ENCODE measurements around the gene KDM4C.
"Not testable (repeated sequence)": the region's sequence is repeated elsewhere in the genome, so short reads cannot be mapped to it uniquely, and the experiment has no call there.

Gene KDM4C

DNA sequence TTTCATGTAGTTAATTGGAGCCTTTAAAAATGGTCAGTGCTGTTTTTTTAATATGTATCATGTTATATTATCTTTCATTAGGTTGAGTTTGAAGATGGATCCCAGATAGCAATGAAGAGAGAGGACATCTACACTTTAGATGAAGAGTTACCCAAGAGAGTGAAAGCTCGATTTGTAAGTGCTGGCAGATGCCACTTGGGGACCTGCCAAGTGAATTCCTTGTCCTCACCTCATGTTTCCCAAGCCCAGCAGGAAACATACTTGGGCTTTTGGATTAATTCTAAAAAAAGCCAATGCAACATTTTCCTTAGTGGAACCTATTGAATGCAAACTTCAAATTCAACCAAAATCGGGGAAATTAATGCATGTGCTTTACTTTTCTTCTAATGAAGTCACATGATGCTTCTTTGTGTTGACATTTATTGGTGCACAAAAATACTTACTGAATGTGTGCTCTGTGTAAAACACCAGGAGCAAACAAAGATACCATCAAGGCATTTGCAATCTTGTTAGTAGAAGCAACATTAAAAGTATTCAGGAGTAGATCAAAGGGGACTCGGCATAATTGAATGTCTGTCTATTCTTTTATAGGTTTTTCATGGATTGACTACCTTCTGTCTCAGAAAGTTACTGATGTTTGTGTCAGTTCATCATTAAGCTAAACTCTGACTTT lies 412.1 kb downstream of the KDM4C start:
- FAIRE-seq (no peak), DNase-seq (ENCODE audit: insufficient read length, low spot score) (no peak)
- no peak for TF ChIP-seq POLR2A (IDR thresholded peaks at IDR 0.05; ENCODE audit: low read depth, low read length)

DNA sequence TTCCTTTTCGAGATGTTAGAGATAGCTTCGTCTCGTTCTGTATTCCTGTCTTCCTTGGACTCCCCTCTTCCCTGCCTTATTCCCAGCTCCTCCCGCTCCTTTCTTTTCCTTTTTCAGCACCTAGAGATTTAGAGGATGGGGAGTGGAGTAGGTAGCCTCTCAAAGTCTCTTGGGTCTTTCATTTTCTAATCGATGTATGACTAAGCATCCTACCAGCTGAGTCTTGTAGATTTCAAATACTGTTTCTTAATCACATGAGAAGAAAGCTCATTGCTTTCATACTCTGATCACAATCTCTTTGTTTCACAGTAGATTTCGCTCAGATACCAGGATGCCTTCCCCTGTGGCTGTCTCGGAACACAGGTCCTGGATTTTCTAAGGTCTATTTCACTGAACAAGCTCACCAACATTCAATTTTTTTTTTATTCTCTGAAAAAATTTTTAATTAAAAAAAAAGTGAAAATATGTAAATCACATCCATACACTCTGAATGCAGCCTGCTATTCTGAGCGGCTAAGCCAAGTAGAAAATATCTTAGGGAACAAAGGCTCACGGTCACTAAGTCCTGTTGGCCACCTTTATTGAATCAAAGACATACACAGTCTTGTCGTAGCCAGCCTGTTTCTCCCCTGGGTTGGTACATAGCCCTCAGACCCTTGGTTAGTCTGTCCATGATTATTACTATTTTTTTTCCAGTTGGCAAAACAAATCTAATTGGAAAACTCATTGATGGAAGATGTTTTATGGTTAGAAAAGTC lies 413.8 kb downstream of the KDM4C start:
- no peak for FAIRE-seq
- no peak for DNase-seq (ENCODE audit: insufficient read length, low spot score)
- no peak for TF ChIP-seq POLR2A (IDR thresholded peaks at IDR 0.05; ENCODE audit: low read depth, low read length)

DNA sequence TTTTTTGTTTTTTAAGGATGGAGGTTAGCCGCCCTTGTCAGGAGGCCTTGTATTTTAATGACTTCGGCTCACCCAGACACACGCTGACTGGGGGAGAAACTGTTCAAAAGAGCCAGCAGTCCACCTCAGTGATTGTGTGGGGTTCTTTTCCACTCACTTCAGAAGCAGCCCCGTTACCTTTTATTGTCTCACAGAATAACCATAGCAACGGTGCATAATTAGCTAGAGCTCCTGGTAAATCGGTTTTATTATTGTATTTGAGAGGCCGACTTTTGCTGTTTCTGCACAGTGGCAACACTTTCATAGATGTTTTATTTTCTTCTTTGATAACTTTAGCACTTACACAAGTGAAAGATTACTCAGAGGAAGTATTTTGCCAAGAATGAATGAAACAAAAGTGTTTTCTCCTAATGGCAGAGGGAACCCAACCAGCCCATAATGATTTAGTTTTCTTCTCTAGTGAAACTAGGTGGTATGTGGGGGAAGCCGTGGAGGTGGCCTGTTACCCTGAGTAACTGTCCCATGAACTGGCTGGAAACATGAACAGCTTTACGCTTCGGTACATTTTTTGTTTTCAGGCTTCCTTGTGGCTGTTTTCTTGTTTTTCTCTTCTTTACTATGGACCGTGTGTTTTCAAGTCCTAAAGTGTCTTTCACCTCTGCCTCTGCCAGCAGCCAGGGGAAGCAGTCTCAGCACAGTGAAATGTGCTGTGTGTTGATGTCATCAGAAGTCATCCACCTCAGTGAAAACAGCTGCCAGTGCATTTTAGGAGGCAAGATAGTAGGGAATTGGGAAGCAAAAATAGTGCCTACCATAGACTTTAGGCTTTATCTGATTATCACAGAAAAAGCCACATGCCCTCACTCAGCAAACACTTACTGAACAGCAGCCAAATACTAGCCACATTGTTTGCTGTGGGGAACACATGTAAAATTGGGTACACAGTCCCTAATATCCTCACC lies 414.7 kb downstream of the KDM4C start:
- TF ChIP-seq POLR2A (IDR thresholded peaks at IDR 0.05; ENCODE audit: low read depth, low read length), result no peak
- FAIRE-seq (peak; percentile 71), DNase-seq (ENCODE audit: insufficient read length, low spot score) (no peak)

DNA sequence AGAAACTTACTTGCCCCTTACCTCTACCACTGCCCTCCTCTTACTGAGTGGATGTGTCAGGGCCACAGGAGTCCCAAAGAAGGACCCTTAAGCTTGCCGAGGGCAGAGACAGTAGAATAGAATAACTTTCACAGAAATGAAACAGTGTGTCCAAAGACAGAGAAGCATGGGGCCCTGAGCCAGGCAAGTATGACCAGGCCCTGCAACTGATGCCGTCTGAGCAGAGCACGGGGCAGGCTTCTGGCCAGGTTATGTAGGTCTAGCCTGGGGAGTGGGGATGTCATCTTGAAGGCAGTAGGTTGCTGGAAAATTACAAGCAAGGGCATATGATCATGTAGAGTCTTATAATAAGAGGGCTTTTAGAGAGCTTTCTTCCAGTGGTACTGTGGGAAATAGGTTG lies 415.4 kb downstream of the KDM4C start:
- FAIRE-seq (no peak), DNase-seq (ENCODE audit: insufficient read length, low spot score) (no peak)
- no peak for TF ChIP-seq POLR2A (IDR thresholded peaks at IDR 0.05; ENCODE audit: low read depth, low read length)

DNA sequence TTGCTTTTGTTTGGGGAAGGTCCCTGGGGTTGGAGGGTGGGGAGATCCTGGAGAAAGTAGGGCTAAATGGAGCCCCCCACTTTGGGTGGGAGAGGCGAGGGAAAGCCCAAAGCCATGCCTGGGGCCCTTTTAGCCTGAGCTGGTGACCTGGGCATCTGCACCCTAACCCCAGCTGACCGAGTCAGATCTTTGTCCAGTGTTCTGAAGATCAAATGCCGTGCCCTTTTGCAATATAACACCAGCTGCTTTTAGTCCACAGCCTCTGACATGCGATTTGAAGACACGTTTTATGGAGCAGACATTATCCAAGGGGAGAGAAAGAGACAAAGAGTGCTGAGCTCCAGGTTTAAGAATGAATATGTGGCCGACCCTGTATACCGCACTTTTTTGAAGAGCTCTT lies 416.5 kb downstream of the KDM4C start:
- DNase-seq (ENCODE audit: insufficient read length, low spot score) (no peak), FAIRE-seq (no peak)
- TF ChIP-seq POLR2A (IDR thresholded peaks at IDR 0.05; ENCODE audit: low read depth, low read length), result no peak

DNA sequence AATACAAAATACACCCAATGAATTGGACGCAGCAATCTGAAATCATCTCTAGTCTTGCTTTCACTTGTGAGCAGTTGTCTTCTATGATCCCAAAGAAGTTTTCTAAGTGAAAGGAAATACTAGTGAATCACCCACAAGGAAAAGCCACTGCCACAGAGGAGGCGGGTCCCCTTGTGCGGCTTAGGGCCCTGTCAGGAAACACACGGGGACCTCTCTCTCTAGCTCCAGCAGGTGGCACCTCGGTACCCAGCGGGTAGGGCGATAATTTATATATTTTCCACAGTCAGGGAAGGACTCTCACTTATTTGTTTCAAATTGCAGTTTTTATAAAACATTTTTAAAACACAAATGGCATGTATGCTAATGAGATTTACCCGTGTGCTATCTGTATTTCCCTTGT lies 417.1 kb downstream of the KDM4C start:
- no peak for DNase-seq (ENCODE audit: insufficient read length, low spot score)
- FAIRE-seq, result no peak
- TF ChIP-seq POLR2A (IDR thresholded peaks at IDR 0.05; ENCODE audit: low read depth, low read length), result no peak

DNA sequence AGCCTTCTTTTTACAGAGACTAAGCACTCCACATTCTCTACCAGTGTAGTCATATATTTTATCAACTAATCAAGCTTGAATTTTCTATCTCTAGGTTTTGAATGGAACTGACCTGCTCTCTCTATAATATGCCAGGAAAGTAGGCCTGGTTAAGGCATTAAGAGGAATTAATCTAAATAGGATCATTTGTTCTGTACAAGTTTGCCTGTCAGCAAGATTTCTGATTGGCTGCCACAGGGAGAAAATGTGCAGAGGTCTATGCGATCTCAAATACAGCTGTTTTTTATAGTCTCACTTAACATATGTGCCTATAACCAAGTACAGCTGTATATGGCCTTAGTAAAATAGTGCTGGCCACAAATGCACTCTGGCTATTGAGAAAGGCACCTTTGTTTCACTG lies 418.8 kb downstream of the KDM4C start:
- no peak for FAIRE-seq
- DNase-seq (ENCODE audit: insufficient read length, low spot score), result no peak
- TF ChIP-seq POLR2A (IDR thresholded peaks at IDR 0.05; ENCODE audit: low read depth, low read length), result no peak

DNA sequence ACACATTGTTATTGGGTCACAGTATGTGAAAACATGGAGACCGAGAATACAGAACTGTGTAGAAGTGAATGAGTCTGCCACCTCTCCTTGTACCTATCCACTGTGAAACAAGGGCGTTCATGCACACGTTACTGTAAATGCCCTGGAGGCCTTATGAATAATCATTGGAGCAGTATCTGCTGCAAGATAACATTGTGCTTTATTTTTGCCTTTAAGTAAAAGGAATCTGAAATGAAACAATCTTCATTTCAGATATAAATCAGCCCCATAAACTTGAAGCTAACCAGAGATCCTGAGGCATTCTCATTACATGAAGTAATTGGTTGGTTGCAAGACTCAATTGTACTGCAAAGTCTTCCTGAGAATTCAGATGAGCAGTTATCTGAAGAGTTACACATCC lies 419.6 kb downstream of the KDM4C start:
- TF ChIP-seq POLR2A (IDR thresholded peaks at IDR 0.05; ENCODE audit: low read depth, low read length), result no peak
- no peak for DNase-seq (ENCODE audit: insufficient read length, low spot score)
- FAIRE-seq, result no peak

DNA sequence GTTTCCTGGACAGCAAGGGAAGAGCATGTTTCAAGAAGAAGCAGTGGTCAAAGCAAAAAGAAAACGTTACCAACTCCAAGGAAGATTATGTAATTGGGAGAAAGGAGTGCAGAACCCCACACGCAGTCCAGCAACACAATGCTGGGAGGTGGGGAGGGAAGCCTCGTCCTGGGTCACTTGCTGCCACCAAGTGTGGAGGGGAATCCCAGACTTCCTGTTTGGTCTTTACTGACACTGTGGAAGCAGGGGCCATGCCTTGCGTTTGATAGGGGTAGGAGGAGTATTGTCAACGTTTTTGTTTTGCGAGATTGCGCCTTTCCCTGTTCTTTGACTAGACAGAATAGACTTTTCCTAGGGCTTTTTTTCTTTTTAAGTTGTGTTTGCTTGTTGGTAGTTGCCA lies 421.0 kb downstream of the KDM4C start:
- FAIRE-seq (no peak), DNase-seq (ENCODE audit: insufficient read length, low spot score) (no peak)
- TF ChIP-seq POLR2A (IDR thresholded peaks at IDR 0.05; ENCODE audit: low read depth, low read length), result no peak

DNA sequence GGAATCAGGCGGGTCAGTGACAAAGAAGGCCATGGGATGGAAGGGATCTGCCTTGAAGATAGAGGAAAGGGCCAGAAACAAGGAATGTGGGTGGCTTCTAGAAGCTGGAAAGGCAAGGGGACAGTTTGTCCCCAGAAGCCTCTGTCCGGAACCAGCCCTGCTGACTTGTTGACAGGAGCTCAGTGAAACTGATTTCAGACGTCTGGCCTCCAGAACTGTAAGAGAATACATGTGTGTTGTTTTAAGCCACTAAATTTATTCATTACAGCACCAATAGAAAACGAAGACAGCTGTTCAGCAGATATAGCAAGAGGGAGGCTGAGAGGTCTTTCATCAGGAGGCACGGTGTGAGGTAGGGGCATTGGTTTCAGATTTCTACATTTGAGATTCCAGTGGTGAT lies 422.5 kb downstream of the KDM4C start:
- no peak for TF ChIP-seq POLR2A (IDR thresholded peaks at IDR 0.05; ENCODE audit: low read depth, low read length)
- FAIRE-seq (no peak), DNase-seq (ENCODE audit: insufficient read length, low spot score) (no peak)

DNA sequence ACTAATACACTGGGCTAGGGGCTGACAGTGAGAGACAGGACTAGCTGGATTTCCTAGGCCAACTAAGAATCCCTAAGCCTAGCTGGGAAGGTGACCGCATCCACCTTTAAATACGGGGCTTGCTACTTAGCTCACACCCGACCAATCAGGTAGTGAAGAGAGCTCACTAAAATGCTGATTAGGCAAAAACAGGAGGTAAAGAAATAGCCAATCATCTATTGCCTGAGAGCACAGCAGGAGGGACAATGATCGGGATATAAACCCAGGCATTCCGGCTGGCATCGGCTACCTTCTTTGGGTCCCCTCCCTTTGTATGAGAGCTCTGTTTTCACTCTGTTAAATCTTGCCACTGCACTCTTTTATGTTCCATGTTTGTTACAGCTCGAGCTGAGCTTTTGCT lies 425.4 kb downstream of the KDM4C start:
- FAIRE-seq; DNase-seq (ENCODE audit: insufficient read length, low spot score): not testable (repeated sequence)

DNA sequence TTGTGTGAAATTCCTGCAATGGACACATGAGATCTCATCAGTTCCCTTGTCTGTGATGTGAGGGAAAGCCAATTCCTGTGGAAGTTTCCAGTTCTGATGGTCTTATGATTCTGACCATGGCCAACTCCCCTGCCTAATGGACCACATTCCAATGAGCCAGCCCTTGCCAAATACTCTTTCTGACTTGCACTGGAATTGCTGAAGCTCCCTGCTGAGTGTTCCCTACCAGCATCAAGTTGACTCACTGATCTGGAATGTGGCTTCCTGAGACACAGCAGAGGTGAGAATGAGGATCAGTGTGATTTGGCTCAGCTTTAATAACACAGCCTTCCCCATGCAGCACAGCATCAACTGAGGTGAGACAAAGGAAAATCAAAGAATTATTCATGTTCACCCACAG lies 427.8 kb downstream of the KDM4C start:
- FAIRE-seq, result peak; percentile 97
- DNase-seq (ENCODE audit: insufficient read length, low spot score), result peak; percentile 45
- no peak for TF ChIP-seq POLR2A (IDR thresholded peaks at IDR 0.05; ENCODE audit: low read depth, low read length)

DNA sequence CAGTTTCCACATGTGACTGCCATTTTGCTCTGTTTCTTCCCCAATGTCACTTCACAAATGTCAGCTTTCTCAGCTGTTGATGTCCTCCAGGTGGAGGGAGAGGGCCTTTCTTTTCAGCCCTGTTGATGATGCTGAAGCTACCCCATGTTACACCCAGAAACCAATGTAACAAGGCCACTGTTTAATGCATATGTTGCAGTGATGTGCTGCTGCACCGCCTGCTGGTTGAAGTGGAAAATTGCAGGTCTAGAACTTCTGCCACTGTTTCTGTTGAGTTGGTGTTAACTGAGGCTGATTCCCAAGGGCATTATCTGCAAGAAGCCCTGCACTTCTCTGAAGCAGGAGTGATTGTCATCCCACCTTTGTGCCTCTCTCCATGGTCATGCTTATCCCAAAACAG lies 428.4 kb downstream of the KDM4C start:
- FAIRE-seq (no peak), DNase-seq (ENCODE audit: insufficient read length, low spot score) (no peak)
- TF ChIP-seq POLR2A (IDR thresholded peaks at IDR 0.05; ENCODE audit: low read depth, low read length), result no peak

DNA sequence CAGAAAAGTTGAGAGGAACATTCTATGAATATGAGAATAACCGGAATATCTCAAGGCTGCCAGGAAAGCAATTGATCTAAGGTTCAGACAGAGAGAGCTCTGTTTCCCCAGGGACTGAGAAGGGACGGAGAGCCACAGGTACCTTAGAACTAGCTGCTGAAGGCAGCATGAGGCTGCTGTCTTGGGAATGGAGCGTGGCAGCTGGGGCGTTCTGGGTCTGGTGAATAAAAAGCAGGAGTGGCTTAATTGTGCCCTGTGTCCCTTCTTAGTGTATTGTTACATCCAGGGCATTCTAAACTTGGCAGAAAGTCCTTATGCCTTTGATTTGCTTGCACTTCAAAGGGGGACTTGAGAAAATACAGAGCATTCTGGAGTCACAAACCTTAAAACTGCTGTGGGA lies 434.5 kb downstream of the KDM4C start:
- no peak for TF ChIP-seq POLR2A (IDR thresholded peaks at IDR 0.05; ENCODE audit: low read depth, low read length)
- FAIRE-seq, result no peak
- DNase-seq (ENCODE audit: insufficient read length, low spot score), result no peak
